GM23338 (cell line): Measurements from ENCODE around the gene PRDM2. TPM values are rescaled to one million over a fixed set of nuclear protein-coding genes. Genes with fewer than 3 reads are reported as not detected.

Experiments
- ATAC-seq: fragments of 200-7000 bp; cut with Tn5 transposase; 3 replicates; pipeline ENCODE4 v1.9.1; 2020
- DNase-seq: peaks from one replicate; pipeline ENCODE4 v3.0.0-alpha.2; 2015; ENCODE audit warnings: low spot score
- H2AFZ ChIP-seq: fragments of 200-600 bp; sonication (generic); 2 replicates; pipeline ENCODE4 v1.8.0; 2016; ENCODE audit warnings: antibody characterized with exemption, mild to moderate bottlenecking, moderate library complexity
- H3F3A ChIP-seq: fragments of 200-600 bp; sonication (generic); replicated peaks from 2 replicates; pipeline ENCODE4 v1.8.0; 2017; ENCODE audit warnings: antibody characterized with exemption, mixed run types, low read depth
- H3K27ac ChIP-seq: fragments of 200-600 bp; sonication (generic); 2 replicates; pipeline ENCODE4 v1.6.1; 2016; ENCODE audit warnings: low read depth
- H3K27me3 ChIP-seq: fragments of 200-600 bp; sonication (generic); 2 replicates; pipeline ENCODE4 v1.8.0; 2016; ENCODE audit warnings: mild to moderate bottlenecking, mixed run types, moderate library complexity; ENCODE audit not compliant: insufficient read depth
- H3K36me3 ChIP-seq: fragments of 200-600 bp; sonication (generic); 2 replicates; pipeline ENCODE4 v1.8.0; 2016; ENCODE audit warnings: mild to moderate bottlenecking; ENCODE audit not compliant: insufficient read depth
- H3K4me1 ChIP-seq: fragments of 200-600 bp; sonication (generic); 2 replicates; pipeline ENCODE4 v1.8.0; 2016; ENCODE audit warnings: mild to moderate bottlenecking, moderate library complexity; ENCODE audit not compliant: insufficient read depth
- H3K4me2 ChIP-seq: fragments of 200-600 bp; sonication (generic); 2 replicates; pipeline ENCODE4 v1.7.1; 2017; ENCODE audit warnings: mixed run types
- H3K4me3 ChIP-seq: fragments of 200-600 bp; sonication (generic); 2 replicates; pipeline ENCODE4 v1.6.1; 2016; ENCODE audit warnings: mixed run types
- H3K79me2 ChIP-seq: fragments of 200-600 bp; sonication (generic); replicated peaks from 2 replicates; pipeline ENCODE4 v1.8.0; 2017; ENCODE audit warnings: mild to moderate bottlenecking; ENCODE audit not compliant: insufficient read depth
- H3K9me2 ChIP-seq: fragments of 200-600 bp; sonication (generic); 2 replicates; pipeline ENCODE4 v1.8.0; 2017; ENCODE audit not compliant: insufficient read depth
- H4K20me1 ChIP-seq: fragments of 200-600 bp; sonication (generic); replicated peaks from 2 replicates; pipeline ENCODE4 v1.8.0; 2017; ENCODE audit warnings: mild to moderate bottlenecking; ENCODE audit not compliant: insufficient read depth
- H3K27ac Mint-ChIP-seq: 2 replicates; pipeline ENCODE4 v1.8.0; 2020; ENCODE audit warnings: inconsistent platforms, mild to moderate bottlenecking, moderate library complexity, mixed read lengths
- H3K27me3 Mint-ChIP-seq: 3 replicates; pipeline ENCODE4 v1.8.0; 2022; ENCODE audit warnings: low read depth, mild to moderate bottlenecking, moderate library complexity, mixed read lengths, inconsistent platforms; ENCODE audit not compliant: insufficient read depth, poor library complexity
- H3K36me3 Mint-ChIP-seq: 3 replicates; pipeline ENCODE4 v1.8.0; 2021; ENCODE audit warnings: low read depth, mild to moderate bottlenecking, inconsistent platforms, moderate library complexity, mixed read lengths
- H3K4me1 Mint-ChIP-seq: 3 replicates; pipeline ENCODE4 v1.8.0; 2020; ENCODE audit warnings: mild to moderate bottlenecking, inconsistent platforms, mixed read lengths
- H3K4me3 Mint-ChIP-seq: 3 replicates; pipeline ENCODE4 v1.8.0; 2021; ENCODE audit warnings: moderate library complexity, mild to moderate bottlenecking, inconsistent platforms, mixed read lengths
- H3K9me3 Mint-ChIP-seq: 3 replicates; pipeline ENCODE4 v1.8.0; 2020; ENCODE audit warnings: moderate library complexity, mild to moderate bottlenecking, inconsistent platforms, mixed read lengths
- CREB1 ChIP-seq: fragments of 250-450 bp; sonication (Bioruptor Pico); IDR thresholded peaks from 2 replicates; pipeline ENCODE4 v1.5.0; 2020; ENCODE audit warnings: low read depth, mild to moderate bottlenecking, moderate library complexity
- ETS1 ChIP-seq: IDR thresholded peaks from 2 replicates; pipeline ENCODE4 v1.6.1; 2016; ENCODE audit warnings: antibody characterized with exemption
- EZH2 ChIP-seq: fragments of 200-600 bp; sonication (generic); IDR thresholded peaks from one replicate; pipeline ENCODE4 v1.8.0; 2017; ENCODE audit warnings: antibody characterized with exemption, mild to moderate bottlenecking, low read depth; ENCODE audit not compliant: unreplicated experiment
- JUNB ChIP-seq: IDR thresholded peaks from one replicate; pipeline ENCODE4 v1.6.1; 2016; ENCODE audit warnings: antibody characterized with exemption; ENCODE audit not compliant: unreplicated experiment
- NANOG ChIP-seq: IDR thresholded peaks from 2 replicates; pipeline ENCODE4 v1.6.1; 2016; ENCODE audit warnings: antibody characterized with exemption, borderline replicate concordance
- POLR2AphosphoS5 ChIP-seq: IDR thresholded peaks from 2 replicates; pipeline ENCODE4 v1.6.1; 2016; ENCODE audit warnings: antibody characterized with exemption, low read depth
- REST ChIP-seq: IDR thresholded peaks from one replicate; pipeline ENCODE4 v1.6.1; 2018; ENCODE audit warnings: antibody characterized with exemption; ENCODE audit not compliant: unreplicated experiment
- STAT1 ChIP-seq: IDR thresholded peaks from one replicate; pipeline ENCODE4 v1.6.1; 2016; ENCODE audit warnings: antibody characterized with exemption; ENCODE audit not compliant: unreplicated experiment
- ZNF462 ChIP-seq: fragments of 250-450 bp; sonication (Bioruptor Pico); IDR thresholded peaks from 2 replicates; pipeline ENCODE4 v1.5.0; 2020; ENCODE audit warnings: mild to moderate bottlenecking, moderate library complexity
- polyA plus RNA-seq: library from polyadenylated mRNA; unstranded; fragments of >200 nt; fragmentation: Nextera tagmentation; extraction: Ambion mirVana; gene quantifications from 2 replicates; pipeline ENCODE4 v1.2.1, GENCODE V29; 2016
- total RNA-seq: library from RNA; depleted of rRNA; stranded (reverse); fragments of >200 nt; shearing (Covaris generic); gene quantifications from 2 replicates; pipeline ENCODE4 v1.2.3, GENCODE V29; 2014

PRDM2 gene
- total and polyA plus RNA-seq, 2 experiments from 2014 or later: 11.6 to 28.3 TPM

- no peak for TF ChIP-seq REST
- no peak for TF ChIP-seq NANOG
- TF ChIP-seq EZH2: no peak
- no peak for TF ChIP-seq CREB1 (CRISPR knock-in tag)
- TF ChIP-seq JUNB: no peak
- TF ChIP-seq ETS1: no peak
These were observed 51.5 kb downstream of the PRDM2 start (continued) for GRCh38 chr1:13751458-13751871.

GRCh38 chr1:13751985-13752384, 52.0 kb downstream of the PRDM2 start:
- Histone ChIP-seq H2AFZ (no peak overlapping the region), H3K9me2 (no peaks in the 10 kb centered on the region), H3K27ac (no peak overlapping the region), H3K4me1 (no peaks in the 10 kb centered on the region; the same call in 1 of the 2 replicates), H3K79me2 (peaks cover 59% of the 10 kb centered on the region), H3F3A (no peaks in the 10 kb centered on the region), H3K4me2 (no peak overlapping the region), H3K4me3 (no peak overlapping the region), H4K20me1 (peaks cover 56% of the 10 kb centered on the region), H3K36me3 (no peaks in the 10 kb centered on the region), H3K27me3 (peaks cover 28% of the 10 kb centered on the region)
- Mint-ChIP-seq H3K9me3 (no peaks in the 10 kb centered on the region), H3K36me3 (no peaks in the 10 kb centered on the region; the same call in 2 of the 3 replicates), H3K4me1 (peaks cover 23% of the 10 kb centered on the region; the same call in 2 of the 3 replicates), H3K27ac (no peak overlapping the region), H3K27me3 (peaks cover 12% of the 10 kb centered on the region), H3K4me3 (no peak overlapping the region)
- ATAC-seq (no peak), DNase-seq (no peak)
- TF ChIP-seq STAT1: no peak
- no peak for TF ChIP-seq ZNF462
- no peak for TF ChIP-seq POLR2AphosphoS5
- no peak for TF ChIP-seq REST
- no peak for TF ChIP-seq CREB1 (CRISPR knock-in tag)
- no peak for TF ChIP-seq ETS1
